NCI-H69 (cell line): Measurements from ENCODE around the gene CLMP.
"Not testable (repeated sequence)": the region's sequence is repeated elsewhere in the genome, so short reads cannot be mapped to it uniquely, and the experiment has no call there.

Experiments
- DNase-seq: peaks from one replicate; lab custom pipeline; 2025; lab: John Stamatoyannopoulos, UW

Gene CLMP

DNA sequence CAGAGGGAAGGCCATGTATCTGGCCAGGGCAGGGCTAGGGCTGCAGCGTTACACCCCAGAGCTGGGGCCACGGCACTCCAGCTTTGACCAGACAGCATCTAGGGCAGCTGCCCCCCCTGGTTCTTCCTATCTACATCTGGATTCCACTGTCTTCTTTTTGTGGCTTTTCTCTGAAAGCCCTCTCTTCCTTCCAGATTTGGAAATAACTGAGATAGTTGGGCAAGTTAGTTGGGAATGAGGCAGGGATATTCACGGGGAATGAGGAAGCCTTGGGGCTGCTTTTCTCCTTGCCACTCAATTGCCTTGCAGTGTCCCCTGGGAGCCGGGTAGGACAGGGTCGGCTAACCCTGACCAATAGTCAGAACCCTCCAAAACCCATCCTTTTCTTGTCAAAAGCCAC, 26.8 kb downstream of the CLMP start:
- no peak for DNase-seq

- peak; percentile 44 for DNase-seq
These were observed 28.9 kb downstream of the CLMP start for GRCh38 chr11:123166071-123166559.

GRCh38 chr11:123164732-123165450, 30.2 kb downstream of the CLMP start:
- no peak for DNase-seq

DNA sequence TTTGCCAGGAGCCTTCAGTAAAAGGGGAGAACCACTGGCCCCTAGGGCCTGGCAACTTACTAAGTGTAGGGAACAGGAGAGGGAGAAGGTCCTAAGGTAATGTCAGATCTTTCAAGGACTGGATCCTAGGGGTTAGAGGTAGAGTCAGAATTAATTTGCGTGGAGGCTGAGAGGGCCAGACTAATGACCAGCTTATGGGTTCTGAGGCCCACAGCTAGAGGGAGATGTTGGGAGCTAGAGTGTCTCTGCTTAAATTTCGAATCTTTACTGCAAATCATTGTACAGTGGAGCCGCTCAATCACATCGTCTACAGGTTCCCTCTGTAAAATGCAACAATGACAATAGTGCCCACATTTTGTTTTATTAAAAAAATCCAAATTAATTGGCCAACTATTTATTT, 31.4 kb downstream of the CLMP start:
- DNase-seq = no peak

DNA sequence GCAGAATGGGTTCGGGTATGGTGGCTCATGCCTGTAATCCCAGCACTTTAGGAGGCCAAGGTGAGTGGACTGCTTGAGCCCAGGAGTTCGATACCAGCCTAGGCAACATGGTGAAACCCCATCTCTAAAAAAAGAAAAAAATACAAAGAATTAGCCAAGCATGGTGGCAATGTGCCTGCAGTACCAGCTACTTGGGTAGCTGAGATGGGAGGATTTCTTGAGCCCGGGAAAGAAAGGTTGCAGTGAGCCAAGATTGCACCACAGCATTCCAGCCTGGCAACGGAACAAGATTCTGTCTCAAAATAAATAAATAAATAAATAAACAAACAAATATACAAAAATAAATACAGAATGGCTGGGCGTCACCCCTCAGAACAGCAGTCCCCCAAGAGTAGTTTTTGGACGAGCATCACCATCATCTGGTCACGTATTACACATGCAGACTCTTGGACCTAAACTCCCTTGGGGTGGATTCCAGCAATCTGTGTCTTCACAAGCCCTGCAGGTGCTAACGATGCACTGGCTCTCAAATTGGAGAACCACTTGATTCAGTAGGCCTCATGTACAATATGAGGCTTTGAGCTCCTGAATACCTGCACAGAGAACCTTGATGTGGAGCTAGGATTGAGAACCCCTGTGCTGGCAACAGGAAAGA, 33.5 kb downstream of the CLMP start:
- DNase-seq = no peak

GRCh38 chr11:123159183-123159857, 35.7 kb downstream of the CLMP start:
- DNase-seq = no peak

DNA sequence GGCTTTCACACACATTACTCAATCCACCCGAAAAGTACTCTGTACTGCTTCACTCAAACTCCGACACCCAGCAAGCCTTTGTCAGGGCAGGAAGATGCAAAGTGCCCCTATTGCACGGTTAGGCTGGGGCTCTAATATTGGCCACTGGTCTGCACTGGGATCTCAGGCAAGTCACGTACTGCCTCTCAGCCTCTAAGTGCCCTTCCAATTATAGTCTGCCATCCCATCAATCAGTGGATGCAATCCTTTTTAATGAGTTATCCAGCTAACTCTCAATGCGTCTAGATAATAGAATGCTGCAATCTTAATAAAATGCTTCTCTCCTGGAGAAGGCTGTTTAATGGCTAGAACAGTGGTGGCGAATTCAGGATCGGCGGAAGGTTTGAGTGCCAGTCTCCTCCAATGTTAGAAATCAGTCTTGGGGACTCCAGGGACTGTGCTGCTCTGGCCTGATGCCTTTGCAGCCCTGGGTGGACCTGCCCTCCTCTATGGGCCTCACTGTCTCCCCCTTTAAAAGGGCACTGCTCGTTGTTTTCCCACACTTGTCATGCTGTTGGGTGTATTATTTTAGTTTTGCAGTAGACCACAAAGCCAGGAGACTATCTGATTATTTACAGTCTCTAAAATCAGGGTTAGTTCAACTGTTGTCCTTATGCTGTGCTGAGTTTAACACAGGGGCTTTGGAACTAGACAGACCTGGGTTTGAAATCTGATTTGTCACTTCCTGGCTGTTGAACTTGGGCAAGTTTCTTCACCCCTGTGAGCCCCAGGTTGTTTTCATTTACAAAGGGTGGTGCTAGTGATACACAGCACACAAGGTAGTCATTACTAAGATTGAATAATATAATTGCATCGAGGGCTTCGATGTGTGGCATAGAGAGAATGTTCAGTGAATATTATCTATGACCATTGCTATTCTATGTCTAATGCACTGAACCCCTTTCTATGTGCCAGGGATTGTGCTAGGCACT, 36.7 kb downstream of the CLMP start:
- no peak for DNase-seq

DNA sequence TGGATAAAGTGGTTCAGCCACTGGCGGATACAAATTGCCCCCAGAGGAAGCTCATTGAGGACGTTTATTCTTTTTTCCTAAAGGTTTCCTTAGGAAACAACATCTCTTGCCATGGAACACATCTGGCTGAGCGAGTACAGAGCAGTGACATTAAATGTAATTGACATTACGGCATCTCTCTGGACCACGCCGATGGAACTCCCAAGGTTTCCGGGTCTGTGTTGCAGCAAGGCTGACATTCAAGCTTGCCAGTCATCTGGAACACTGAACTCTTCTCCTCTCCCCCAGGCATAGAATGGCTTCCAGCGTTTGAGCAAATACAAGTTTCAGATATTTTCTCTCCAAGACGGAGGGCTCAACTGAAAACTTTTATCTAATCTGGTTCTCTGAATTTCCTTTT, 42.1 kb downstream of the CLMP start:
- DNase-seq = no peak

- DNase-seq = not testable (repeated sequence)
These were observed 42.7 kb downstream of the CLMP start for GRCh38 chr11:123152346-123152745.

- no peak for DNase-seq
These were observed 43.3 kb downstream of the CLMP start for GRCh38 chr11:123151796-123152195.

DNA sequence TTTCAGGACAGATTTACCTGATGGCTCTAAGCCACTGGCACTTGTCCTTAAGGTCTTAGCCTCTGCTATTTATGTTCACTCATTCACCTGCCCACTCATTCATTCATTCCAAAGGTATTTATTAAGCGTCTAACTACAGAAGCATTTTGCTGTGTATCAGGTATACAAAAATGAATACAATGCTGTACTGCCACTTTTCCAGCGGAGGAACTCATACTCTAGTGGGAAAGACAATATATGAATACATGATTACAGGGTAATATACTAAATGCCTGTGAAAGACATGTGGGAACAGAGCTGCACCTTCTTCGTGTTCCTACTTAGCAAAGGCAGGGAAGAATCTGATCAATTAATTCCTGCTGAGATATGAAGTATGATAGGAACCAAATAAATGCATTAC, 43.7 kb downstream of the CLMP start:
- no peak for DNase-seq

DNA sequence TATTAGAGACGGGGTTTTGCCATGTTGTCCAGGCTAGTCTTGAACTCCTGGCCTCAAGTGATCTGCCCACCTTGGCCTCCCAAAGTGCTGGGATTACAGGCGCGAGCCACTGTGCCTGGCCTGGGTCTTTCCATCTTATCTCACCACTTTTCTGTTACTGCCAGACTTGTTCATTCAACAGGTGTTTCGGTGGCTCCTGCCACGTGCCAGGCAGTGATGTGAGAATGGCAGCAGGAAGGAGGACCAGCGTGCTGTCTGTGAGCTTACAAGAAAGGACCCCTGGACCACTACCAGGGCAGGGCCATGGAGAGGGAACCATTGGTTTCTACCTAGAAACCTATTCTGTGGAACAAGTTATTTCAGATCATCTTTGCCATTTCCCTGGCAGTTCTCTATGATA, 44.2 kb downstream of the CLMP start:
- no peak for DNase-seq

GRCh38 chr11:123148965-123149364, 46.1 kb downstream of the CLMP start:
- no peak for DNase-seq

DNA sequence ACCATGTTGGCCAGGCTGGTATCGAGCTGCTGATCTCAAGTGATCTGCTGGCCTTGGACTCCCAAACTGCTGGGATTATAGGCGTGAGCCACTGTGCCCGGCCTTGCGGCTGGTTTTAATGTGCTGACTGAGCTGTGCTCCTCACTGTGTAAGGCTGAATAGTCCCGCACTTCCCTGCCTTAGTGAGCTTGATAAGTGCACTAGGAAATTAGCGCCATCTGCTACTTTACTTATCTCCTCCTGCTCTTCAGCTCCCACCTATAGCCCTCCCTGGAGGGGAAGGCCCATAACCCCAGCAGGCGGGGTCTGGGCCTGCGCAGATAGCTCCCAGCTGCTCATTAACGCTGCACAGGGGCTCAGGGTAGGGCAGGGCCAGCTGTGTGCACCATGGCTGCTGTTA, 49.4 kb downstream of the CLMP start:
- DNase-seq = peak; percentile 89

DNA sequence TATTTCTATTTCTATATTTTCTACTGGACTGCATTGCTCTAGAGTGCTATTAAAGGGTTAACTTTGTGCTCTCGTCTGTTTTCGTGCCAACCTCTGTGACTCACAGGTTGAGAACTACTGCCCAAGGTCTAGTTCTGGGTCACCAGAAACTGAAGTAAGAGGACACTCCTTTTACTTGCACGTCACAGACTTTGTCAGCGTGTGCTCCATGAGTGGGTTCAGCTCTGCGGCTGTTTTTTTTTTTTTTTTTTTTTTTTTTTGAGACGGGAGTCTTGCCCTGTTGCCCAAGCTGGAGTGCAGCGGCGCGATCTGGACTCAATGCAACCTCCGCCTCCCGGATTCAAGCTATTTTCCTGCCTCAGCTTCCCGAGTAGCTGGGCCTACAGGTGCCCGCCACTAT, 49.8 kb downstream of the CLMP start:
- peak; percentile 39 for DNase-seq

GRCh38 chr11:123144707-123145106, 50.3 kb downstream of the CLMP start:
- no peak for DNase-seq

GRCh38 chr11:123143921-123144320, 51.1 kb downstream of the CLMP start:
- no peak for DNase-seq

DNA sequence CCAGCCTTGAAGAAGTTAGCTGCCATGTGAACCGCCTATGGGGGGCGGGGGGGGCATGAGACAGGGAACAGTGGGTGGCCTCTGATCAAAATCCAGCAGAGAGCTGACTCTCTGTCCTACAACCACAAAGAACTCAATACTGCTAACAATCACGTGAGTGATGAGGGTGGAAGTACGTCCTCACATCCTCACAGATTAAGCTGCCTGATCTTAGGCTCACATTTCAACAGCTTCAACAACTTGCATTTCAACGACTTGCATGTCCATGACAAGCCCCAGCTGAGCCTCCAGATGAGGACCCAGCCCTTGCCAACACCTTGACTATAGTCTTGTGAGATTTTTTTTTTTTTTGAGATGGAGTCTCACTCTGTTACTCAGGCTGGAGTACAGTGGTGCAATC, 51.6 kb downstream of the CLMP start:
- no peak for DNase-seq

- no peak for DNase-seq
These were observed 55.8 kb downstream of the CLMP start for GRCh38 chr11:123139206-123139605.

DNA sequence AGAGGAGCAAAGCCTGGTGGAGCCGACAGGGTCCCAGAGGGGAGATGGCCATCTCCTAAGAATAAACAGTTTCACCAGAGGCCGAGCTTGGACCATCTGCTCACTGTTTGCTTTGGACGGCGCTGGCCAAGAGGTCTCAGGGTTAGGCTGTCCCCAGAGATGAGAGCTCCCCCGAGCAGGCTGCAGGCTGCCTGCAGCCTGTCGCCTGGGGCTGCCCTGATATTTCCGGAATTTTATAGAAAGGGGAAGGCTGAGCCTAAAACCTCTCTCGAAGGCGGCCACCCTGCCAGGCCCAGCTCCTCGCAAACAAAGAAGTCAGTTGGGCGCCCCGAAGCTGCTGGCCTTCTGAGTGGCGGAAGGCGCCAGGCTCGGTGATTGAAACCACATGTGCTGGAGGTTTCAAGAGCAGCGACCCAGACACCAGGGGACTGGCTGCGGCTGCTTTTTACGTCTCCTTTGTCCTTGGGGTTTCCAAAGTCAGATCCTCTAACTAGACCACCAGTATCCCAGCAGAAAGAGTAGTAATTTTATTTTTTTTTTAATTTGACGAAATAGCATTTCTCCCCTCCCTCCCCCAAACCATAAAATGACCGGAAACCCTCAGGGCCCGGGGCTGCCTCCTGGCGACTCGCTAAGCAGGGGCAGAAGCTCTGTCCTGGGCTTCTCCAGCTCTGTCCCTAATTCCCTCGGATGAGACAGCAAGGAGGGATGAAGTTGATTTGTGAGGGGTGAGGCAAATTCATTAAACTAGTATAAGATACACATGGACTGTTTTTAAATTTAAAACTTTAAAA, 57.4 kb downstream of the CLMP start:
- DNase-seq = peak; percentile 90

GRCh38 chr11:123135863-123136446, 59.1 kb downstream of the CLMP start:
- no peak for DNase-seq
